Activated T-helper 1 cell treated with anti-CD3 and anti-CD28 coated beads, Interleukin-12 subunit alpha, Interleukin-12 subunit beta, Interleukin-2, Interleukin-4 antibody, amounts not matched to agents 30 ng/mL and 10 ng/mL and 1 ng/mL, durations not matched to agents 14 hours and 24 hours and 36 hours (primary cell): ENCODE results near the gene PAX8. TPM values are rescaled to one million over a fixed set of nuclear protein-coding genes. Genes with fewer than 3 reads are reported as not detected.
"Not testable (repeated sequence)": the region's sequence is repeated elsewhere in the genome, so short reads cannot be mapped to it uniquely, and the experiment has no call there.

Source experiments
- DNase-seq: peaks from one replicate; pipeline ENCODE4 v3.0.0; 2021; ENCODE audit warnings: low spot score
- H3K27ac Mint-ChIP-seq: one replicate; pipeline ENCODE4 v1.8.0; 2021; ENCODE audit warnings: mild to moderate bottlenecking, mixed read lengths
- H3K27me3 Mint-ChIP-seq: one replicate; pipeline ENCODE4 v1.8.0; 2022; ENCODE audit warnings: mild to moderate bottlenecking, moderate library complexity, mixed read lengths; ENCODE audit not compliant: insufficient read depth
- H3K36me3 Mint-ChIP-seq: one replicate; pipeline ENCODE4 v1.8.0; 2021; ENCODE audit warnings: low read depth, mixed read lengths
- H3K4me1 Mint-ChIP-seq: one replicate; pipeline ENCODE4 v1.8.0; 2021; ENCODE audit warnings: low read depth, mixed read lengths
- H3K4me3 Mint-ChIP-seq: one replicate; pipeline ENCODE4 v1.8.0; 2021; ENCODE audit warnings: mild to moderate bottlenecking, moderate library complexity, mixed read lengths
- H3K9me3 Mint-ChIP-seq: one replicate; pipeline ENCODE4 v1.8.0; 2021; ENCODE audit warnings: mixed read lengths
- intact Hi-C: fragments of 100-400 bp; cut with micrococcal nuclease; formaldehyde crosslinking; loops from one replicate; pipeline ENCODE4 v1.15.1; 2024
- total RNA-seq: library from RNA; stranded (reverse); gene quantifications from 2 replicates; pipeline ENCODE4 v1.2.3, GENCODE V29; 2022

Gene PAX8
- total RNA-seq, 1 donor from 2014 or later = 0.70 TPM

DNA sequence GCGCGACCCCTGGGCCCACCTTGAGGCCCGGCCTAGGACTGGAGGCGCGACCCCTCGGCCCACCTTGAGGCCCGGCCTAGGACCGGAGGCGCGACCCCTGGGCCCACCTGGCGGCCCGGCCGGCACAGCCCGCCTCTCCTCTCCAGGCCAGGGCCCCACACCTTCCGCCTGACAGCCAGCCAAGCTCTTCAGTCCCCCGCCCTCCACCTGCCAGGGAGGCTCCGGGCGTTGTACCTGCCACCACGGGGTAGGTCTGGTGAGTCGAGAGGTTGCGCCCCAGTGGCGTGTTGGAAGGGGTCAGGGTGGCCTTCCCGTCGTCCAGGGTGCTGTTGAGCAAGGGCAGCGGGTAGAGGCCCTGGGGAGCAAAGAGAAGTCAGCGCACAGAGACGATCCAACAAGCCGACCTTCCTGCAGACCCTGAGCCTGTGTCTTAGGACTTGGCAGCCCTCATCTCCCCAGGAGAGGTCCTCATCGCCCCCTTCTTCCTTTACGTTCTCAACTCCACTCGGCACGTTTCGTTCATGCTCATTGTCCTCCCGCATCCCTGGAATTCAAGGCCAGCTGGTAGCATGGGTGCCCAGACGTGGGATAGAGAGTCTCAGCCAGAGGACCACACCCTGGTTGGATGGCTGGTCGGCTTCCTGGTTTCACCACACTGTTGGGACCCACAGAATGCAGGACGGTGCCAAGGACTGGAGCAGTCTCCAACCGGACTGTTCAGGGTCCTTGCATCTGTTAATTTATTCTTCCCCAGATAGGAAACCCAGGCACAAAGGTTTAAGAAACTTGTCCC is 42.2 kb downstream of the PAX8 start:
- no peaks in the 10 kb centered on the region for H3K9me3 Mint-ChIP-seq
- H3K4me1 Mint-ChIP-seq = peaks cover 24% of the 10 kb centered on the region
- H3K36me3 Mint-ChIP-seq = peaks cover 2% of the 10 kb centered on the region
- DNase-seq = no peak
- H3K27me3 Mint-ChIP-seq = no peaks in the 10 kb centered on the region
- peak overlapping the region; percentile 35 for H3K27ac Mint-ChIP-seq
- intact Hi-C loops = no loop called here
- peak overlapping the region; percentile 74 for H3K4me3 Mint-ChIP-seq

- peak overlapping the region; percentile 91 for H3K27ac Mint-ChIP-seq
- peaks cover 25% of the 10 kb centered on the region for H3K4me1 Mint-ChIP-seq
Observed at GRCh38 chr2:113235347-113236226, 43.1 kb downstream of the PAX8 start.

GRCh38 chr2:113234721-113235346 is 43.9 kb downstream of the PAX8 start:
- Mint-ChIP-seq H3K27me3 (peaks cover 3% of the 10 kb centered on the region), H3K9me3 (no peaks in the 10 kb centered on the region), H3K36me3 (peaks cover 2% of the 10 kb centered on the region), H3K27ac (peak overlapping the region; percentile 72), H3K4me3 (peak overlapping the region; percentile 89), H3K4me1 (peaks cover 26% of the 10 kb centered on the region)
- no peak for DNase-seq
- intact Hi-C loops = loop anchor here (2.0 kb wide), 2 partner anchors 30 to 60 kb away; no protein-coding TSS in a partner anchor

More at GRCh38 chr2:113235347-113236226, 43.1 kb downstream of the PAX8 start:
- H3K36me3 Mint-ChIP-seq, H3K27me3 Mint-ChIP-seq, H3K9me3 Mint-ChIP-seq: not testable (repeated sequence)
- intact Hi-C loops = loop anchor here (2.0 kb wide), 2 partner anchors 31 to 61 kb away; no protein-coding TSS in a partner anchor
- DNase-seq = peak; percentile 44
- peak overlapping the region; percentile 89 for H3K4me3 Mint-ChIP-seq

GRCh38 chr2:113233593-113234550 is 44.8 kb downstream of the PAX8 start:
- no peak for DNase-seq
- intact Hi-C loops = loop anchor here (2.0 kb wide), 2 partner anchors 29 to 59 kb away; no protein-coding TSS in a partner anchor
- Mint-ChIP-seq H3K27ac (peak overlapping the region; percentile 68), H3K4me3 (peak overlapping the region; percentile 51), H3K4me1 (peaks cover 33% of the 10 kb centered on the region), H3K27me3 (peaks cover 3% of the 10 kb centered on the region), H3K9me3 (no peaks in the 10 kb centered on the region), H3K36me3 (peaks cover 2% of the 10 kb centered on the region)

- H3K9me3 Mint-ChIP-seq = no peaks in the 10 kb centered on the region
- H3K27ac Mint-ChIP-seq = no peak overlapping the region
- H3K4me3 Mint-ChIP-seq = no peak overlapping the region
- intact Hi-C loops = no loop called here
- peaks cover 3% of the 10 kb centered on the region for H3K27me3 Mint-ChIP-seq
- peaks cover 42% of the 10 kb centered on the region for H3K4me1 Mint-ChIP-seq
- DNase-seq = no peak
- H3K36me3 Mint-ChIP-seq = peaks cover 2% of the 10 kb centered on the region
Observed at GRCh38 chr2:113232740-113233139, 46.0 kb downstream of the PAX8 start.

GRCh38 chr2:113232123-113232522 is 46.6 kb downstream of the PAX8 start:
- Mint-ChIP-seq H3K9me3 (no peaks in the 10 kb centered on the region), H3K4me3 (no peak overlapping the region), H3K36me3 (peaks cover 2% of the 10 kb centered on the region), H3K27ac (peak overlapping the region; percentile 28), H3K27me3 (peaks cover 3% of the 10 kb centered on the region), H3K4me1 (peaks cover 42% of the 10 kb centered on the region)
- DNase-seq = no peak
- intact Hi-C loops = no loop called here

GRCh38 chr2:113231064-113231463 is 47.7 kb downstream of the PAX8 start:
- DNase-seq = no peak
- Mint-ChIP-seq H3K4me3 (no peak overlapping the region), H3K36me3 (peaks cover 2% of the 10 kb centered on the region), H3K27me3 (peaks cover 3% of the 10 kb centered on the region), H3K4me1 (peaks cover 42% of the 10 kb centered on the region), H3K9me3 (no peaks in the 10 kb centered on the region), H3K27ac (peak overlapping the region; percentile 65)
- intact Hi-C loops = no loop called here

GRCh38 chr2:113230531-113230930 is 48.2 kb downstream of the PAX8 start:
- Mint-ChIP-seq H3K4me1 (peaks cover 42% of the 10 kb centered on the region), H3K9me3 (no peaks in the 10 kb centered on the region), H3K27ac (peak overlapping the region; percentile 90), H3K4me3 (peak overlapping the region; percentile 63), H3K27me3 (peaks cover 3% of the 10 kb centered on the region), H3K36me3 (peaks cover 2% of the 10 kb centered on the region)
- intact Hi-C loops = no loop called here
- no peak for DNase-seq

DNA sequence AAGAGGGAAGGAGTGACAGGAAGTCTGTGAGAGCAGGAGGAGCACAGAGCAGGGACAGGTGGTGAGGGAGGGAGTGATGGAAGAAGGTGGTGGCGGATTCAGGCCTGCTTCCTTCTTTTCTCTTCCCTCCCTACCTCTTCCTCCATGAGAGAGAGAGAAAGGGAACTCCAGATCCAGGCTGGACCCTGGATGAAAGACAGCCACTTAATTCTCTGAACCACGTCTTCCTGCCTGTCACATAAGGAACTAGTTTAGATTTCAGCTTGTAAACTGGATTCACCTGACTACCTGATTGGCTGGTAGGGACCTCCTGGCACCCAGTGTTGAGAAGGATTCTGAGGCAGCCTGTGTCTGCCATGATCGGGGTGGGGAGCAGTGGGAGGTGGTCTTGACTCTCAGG is 48.9 kb downstream of the PAX8 start:
- no peak overlapping the region for H3K4me3 Mint-ChIP-seq
- intact Hi-C loops = no loop called here

DNA sequence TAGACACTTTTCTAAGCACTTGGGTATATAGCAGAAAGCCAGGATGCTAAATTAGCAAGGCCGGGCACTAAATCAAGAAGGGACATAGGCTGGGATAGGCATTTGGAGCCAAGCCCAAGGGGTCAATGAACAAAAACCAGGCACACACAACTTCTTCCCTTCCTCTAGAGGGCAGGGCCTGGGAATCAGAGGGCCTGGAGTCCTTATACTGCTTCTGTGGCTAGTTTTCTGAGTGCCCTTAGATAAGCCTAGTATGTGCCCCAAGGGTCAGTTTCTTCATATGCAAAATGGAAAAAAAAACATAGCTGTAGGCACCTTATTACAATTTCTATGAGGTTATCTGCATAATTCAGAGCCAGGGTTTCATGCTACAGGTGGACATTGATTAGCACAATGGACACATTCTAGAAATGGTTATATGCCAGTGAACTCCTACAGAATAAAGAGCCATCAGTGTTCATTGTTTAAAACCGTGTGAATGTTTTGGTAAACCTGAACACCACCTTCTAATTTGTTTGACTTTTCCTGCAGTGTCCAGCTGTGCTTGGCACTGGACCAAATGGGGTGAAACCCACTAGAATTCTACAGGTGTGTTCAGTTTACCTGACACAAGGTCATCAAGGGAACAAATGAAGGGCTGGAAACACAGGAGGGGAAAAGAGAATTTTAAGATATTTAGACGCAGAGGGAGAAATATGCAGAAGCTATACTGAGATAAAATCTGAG is 49.6 kb downstream of the PAX8 start:
- H3K9me3 Mint-ChIP-seq = no peaks in the 10 kb centered on the region
- H3K36me3 Mint-ChIP-seq = no peaks in the 10 kb centered on the region
- no peak overlapping the region for H3K27ac Mint-ChIP-seq
- intact Hi-C loops = no loop called here
- peaks cover 3% of the 10 kb centered on the region for H3K27me3 Mint-ChIP-seq
- peaks cover 41% of the 10 kb centered on the region for H3K4me1 Mint-ChIP-seq
- no peak overlapping the region for H3K4me3 Mint-ChIP-seq
- no peak for DNase-seq

More for the DNA sequence above, 48.9 kb downstream of the PAX8 start:
- no peak overlapping the region for H3K27ac Mint-ChIP-seq
- DNase-seq = no peak
- peaks cover 3% of the 10 kb centered on the region for H3K27me3 Mint-ChIP-seq
- peaks cover 42% of the 10 kb centered on the region for H3K4me1 Mint-ChIP-seq
- no peaks in the 10 kb centered on the region for H3K36me3 Mint-ChIP-seq
- no peaks in the 10 kb centered on the region for H3K9me3 Mint-ChIP-seq

GRCh38 chr2:113228351-113228750 is 50.4 kb downstream of the PAX8 start:
- H3K36me3 Mint-ChIP-seq = no peaks in the 10 kb centered on the region

More at GRCh38 chr2:113228351-113228750, 50.4 kb downstream of the PAX8 start:
- no peak overlapping the region for H3K4me3 Mint-ChIP-seq
- peaks cover 3% of the 10 kb centered on the region for H3K27me3 Mint-ChIP-seq
- H3K27ac Mint-ChIP-seq = no peak overlapping the region
- H3K9me3 Mint-ChIP-seq = no peaks in the 10 kb centered on the region
- peaks cover 33% of the 10 kb centered on the region for H3K4me1 Mint-ChIP-seq
- no peak for DNase-seq
- intact Hi-C loops = no loop called here
